ENCODE data around the gene LYRM2.

Gene LYRM2

DNA sequence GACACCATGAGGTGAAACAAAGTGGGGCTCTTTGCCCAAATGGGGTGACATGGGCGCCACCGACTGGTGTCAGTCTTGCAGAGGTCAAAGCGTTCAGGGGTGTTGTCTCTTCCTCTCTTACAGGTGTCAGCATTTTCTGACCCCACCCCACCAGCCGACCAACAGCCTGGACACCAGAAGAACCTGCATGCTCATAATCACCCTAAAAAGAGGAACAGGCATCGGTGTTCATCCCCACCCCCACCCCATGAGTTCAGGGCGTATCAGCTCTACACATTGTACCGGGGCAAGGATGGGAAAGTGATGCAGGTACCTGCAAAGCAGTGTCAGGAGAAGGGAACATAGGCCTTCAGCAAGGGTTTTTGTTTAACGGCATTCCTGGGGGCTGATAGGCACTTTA is 14.8 kb downstream of the LYRM2 start:
- no peak overlapping the region for H3K9ac ChIP-seq (ENCODE audit: insufficient read length, low read depth)
- no peak for DNase-seq (ENCODE audit: low read depth, low spot score)
- H3K4me1 ChIP-seq (ENCODE audit: insufficient read depth, insufficient read length), result no peaks in the 10 kb centered on the region
- no peak overlapping the region for H3K4me3 ChIP-seq (ENCODE audit: insufficient read length, low read depth)
- no peaks in the 10 kb centered on the region for H3K9me3 ChIP-seq (ENCODE audit: insufficient read depth, low read length)
- no peaks in the 10 kb centered on the region for H3K27me3 ChIP-seq (ENCODE audit: insufficient read depth, insufficient read length)
- no peak for TF ChIP-seq ZNF274 (IDR thresholded peaks at IDR 0.05; ENCODE audit: low read depth, low read length)
- no peak for TF ChIP-seq SUZ12 (IDR thresholded peaks at IDR 0.05; ENCODE audit: extremely low read depth, insufficient read depth, insufficient read length)
- TF ChIP-seq YY1 (IDR thresholded peaks at IDR 0.05; ENCODE audit: insufficient read depth, insufficient read length), result no peak
- H3K36me3 ChIP-seq (ENCODE audit: insufficient read depth, insufficient read length, low read length), result peaks cover 9% of the 10 kb centered on the region

DNA sequence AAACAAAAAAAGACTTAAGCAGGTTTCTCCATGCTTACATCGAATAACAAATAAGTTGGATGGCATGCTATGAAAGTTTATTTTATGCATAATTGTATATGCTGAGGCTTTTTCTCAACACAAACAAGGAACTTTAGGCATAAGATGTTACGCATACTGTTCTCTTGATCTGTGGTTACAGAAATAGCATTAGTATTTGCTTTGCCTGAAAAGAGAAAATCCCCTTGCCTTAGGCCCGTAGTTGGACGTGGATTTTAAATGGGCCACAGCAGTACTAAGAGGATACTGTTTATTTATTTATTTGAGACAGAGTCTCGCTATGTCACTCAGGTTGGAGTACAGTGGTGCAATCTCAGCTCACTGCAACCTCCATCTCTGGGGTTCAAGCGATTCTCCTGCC is 19.0 kb downstream of the LYRM2 start:
- Histone ChIP-seq H3K9ac (ENCODE audit: insufficient read length, low read depth) (no peak overlapping the region), H3K36me3 (ENCODE audit: insufficient read depth, insufficient read length, low read length) (no peaks in the 10 kb centered on the region), H3K27me3 (ENCODE audit: insufficient read depth, insufficient read length) (no peaks in the 10 kb centered on the region), H3K4me1 (ENCODE audit: insufficient read depth, insufficient read length) (no peaks in the 10 kb centered on the region), H3K9me3 (ENCODE audit: insufficient read depth, low read length) (no peaks in the 10 kb centered on the region), H3K4me3 (ENCODE audit: insufficient read length, low read depth) (no peak overlapping the region)
- no peak for TF ChIP-seq ZNF274 (IDR thresholded peaks at IDR 0.05; ENCODE audit: low read depth, low read length)
- no peak for TF ChIP-seq YY1 (IDR thresholded peaks at IDR 0.05; ENCODE audit: insufficient read depth, insufficient read length)
- no peak for TF ChIP-seq SUZ12 (IDR thresholded peaks at IDR 0.05; ENCODE audit: extremely low read depth, insufficient read depth, insufficient read length)
- DNase-seq (ENCODE audit: low read depth, low spot score), result no peak

DNA sequence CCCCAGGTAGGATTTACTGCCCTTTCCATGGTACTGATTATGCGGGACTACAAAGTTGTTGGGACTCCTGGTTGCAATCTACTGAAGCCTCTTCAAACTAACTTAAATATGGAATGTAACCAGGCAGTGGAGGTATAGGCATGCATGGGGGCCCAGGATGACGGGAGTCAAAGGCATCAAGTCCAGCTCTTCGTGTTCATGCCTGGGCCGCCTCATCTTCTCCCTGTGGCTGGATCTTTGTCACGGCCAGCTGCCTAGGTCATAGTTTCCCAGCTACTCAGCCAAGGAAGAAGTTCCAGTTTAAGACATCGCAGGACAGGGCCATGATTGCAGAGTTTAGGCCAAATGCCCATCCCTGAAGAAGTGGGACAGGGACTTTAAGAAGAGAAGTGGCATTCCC is 20.5 kb downstream of the LYRM2 start:
- H3K9ac ChIP-seq (ENCODE audit: insufficient read length, low read depth), result no peak overlapping the region
- no peak overlapping the region for H3K4me3 ChIP-seq (ENCODE audit: insufficient read length, low read depth)
- DNase-seq (ENCODE audit: low read depth, low spot score), result no peak
- no peaks in the 10 kb centered on the region for H3K4me1 ChIP-seq (ENCODE audit: insufficient read depth, insufficient read length)
- no peaks in the 10 kb centered on the region for H3K27me3 ChIP-seq (ENCODE audit: insufficient read depth, insufficient read length)
- TF ChIP-seq YY1 (IDR thresholded peaks at IDR 0.05; ENCODE audit: insufficient read depth, insufficient read length) (no peak), SUZ12 (IDR thresholded peaks at IDR 0.05; ENCODE audit: extremely low read depth, insufficient read depth, insufficient read length) (no peak), ZNF274 (IDR thresholded peaks at IDR 0.05; ENCODE audit: low read depth, low read length) (no peak)
- H3K9me3 ChIP-seq (ENCODE audit: insufficient read depth, low read length), result no peaks in the 10 kb centered on the region
- no peaks in the 10 kb centered on the region for H3K36me3 ChIP-seq (ENCODE audit: insufficient read depth, insufficient read length, low read length)

DNA sequence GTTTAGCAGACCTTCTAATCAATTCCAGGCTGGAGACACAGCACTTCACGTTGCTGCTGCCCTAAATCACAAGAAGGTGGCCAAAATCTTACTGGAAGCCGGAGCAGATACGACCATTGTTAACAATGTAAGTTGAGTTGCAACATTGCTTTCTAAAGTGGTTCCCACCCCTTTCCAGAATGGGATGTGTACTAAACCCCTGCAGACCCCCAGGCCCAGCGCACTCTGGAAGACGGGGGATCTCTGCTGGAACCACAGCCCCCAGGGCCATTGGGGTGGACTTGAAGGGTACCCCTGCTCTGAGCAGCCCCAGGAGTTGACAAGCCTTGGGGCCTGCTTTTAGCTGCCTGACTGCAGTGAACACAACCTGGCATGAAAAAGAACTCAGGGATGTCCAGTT is 22.0 kb downstream of the LYRM2 start:
- TF ChIP-seq ZNF274 (IDR thresholded peaks at IDR 0.05; ENCODE audit: low read depth, low read length), result no peak
- TF ChIP-seq SUZ12 (IDR thresholded peaks at IDR 0.05; ENCODE audit: extremely low read depth, insufficient read depth, insufficient read length), result no peak
- no peak for TF ChIP-seq YY1 (IDR thresholded peaks at IDR 0.05; ENCODE audit: insufficient read depth, insufficient read length)

DNA sequence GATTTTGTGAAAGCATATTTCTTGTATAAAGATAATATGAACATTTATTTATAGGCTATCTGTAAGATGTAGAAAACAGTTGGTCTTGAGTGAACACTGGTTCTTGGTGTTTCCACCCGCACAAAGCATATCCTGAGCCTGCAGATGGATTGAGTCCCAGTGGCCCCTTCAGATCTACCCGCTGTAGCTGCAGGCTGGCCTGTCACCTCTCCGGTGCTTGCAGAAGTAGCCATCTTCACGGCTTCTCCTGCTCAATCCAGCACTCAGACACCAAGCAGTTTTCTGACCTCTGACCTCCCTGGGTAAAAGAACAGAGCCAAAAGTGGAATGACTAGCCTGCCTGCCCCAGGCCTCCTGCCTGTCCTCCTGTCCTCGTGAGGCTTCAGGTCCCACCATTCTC is 22.7 kb downstream of the LYRM2 start:
- TF ChIP-seq SUZ12 (IDR thresholded peaks at IDR 0.05; ENCODE audit: extremely low read depth, insufficient read depth, insufficient read length), result no peak
- Histone ChIP-seq H3K4me1 (ENCODE audit: insufficient read depth, insufficient read length) (no peaks in the 10 kb centered on the region), H3K4me3 (ENCODE audit: insufficient read length, low read depth) (no peak overlapping the region), H3K9ac (ENCODE audit: insufficient read length, low read depth) (no peak overlapping the region), H3K36me3 (ENCODE audit: insufficient read depth, insufficient read length, low read length) (no peaks in the 10 kb centered on the region), H3K27me3 (ENCODE audit: insufficient read depth, insufficient read length) (no peaks in the 10 kb centered on the region), H3K9me3 (ENCODE audit: insufficient read depth, low read length) (no peaks in the 10 kb centered on the region)
- no peak for DNase-seq (ENCODE audit: low read depth, low spot score)

More for the DNA sequence above, 22.0 kb downstream of the LYRM2 start:
- no peak for DNase-seq (ENCODE audit: low read depth, low spot score)
- H3K9me3 ChIP-seq (ENCODE audit: insufficient read depth, low read length), result no peaks in the 10 kb centered on the region
- no peaks in the 10 kb centered on the region for H3K4me1 ChIP-seq (ENCODE audit: insufficient read depth, insufficient read length)
- no peak overlapping the region for H3K9ac ChIP-seq (ENCODE audit: insufficient read length, low read depth)
- no peaks in the 10 kb centered on the region for H3K36me3 ChIP-seq (ENCODE audit: insufficient read depth, insufficient read length, low read length)
- H3K4me3 ChIP-seq (ENCODE audit: insufficient read length, low read depth), result no peak overlapping the region
- no peaks in the 10 kb centered on the region for H3K27me3 ChIP-seq (ENCODE audit: insufficient read depth, insufficient read length)

DNA sequence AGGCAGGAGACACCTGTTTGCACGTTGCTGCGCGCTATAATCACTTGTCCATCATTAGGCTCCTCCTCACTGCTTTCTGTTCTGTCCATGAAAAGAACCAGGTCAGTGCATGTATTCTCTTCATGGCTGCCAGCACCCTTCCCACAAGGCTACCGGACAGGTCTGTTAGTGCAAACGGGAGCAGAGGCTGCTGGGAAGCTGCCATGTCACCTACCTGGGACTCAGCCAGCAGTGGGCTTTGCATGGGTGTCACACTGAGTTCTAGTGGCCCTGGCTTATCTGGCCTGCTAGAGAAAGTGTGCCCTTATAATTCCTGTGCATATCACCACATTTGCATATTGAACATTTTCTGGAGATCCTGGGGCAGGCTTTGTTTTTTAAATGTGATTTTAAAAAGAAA is 24.8 kb downstream of the LYRM2 start:
- Histone ChIP-seq H3K9ac (ENCODE audit: insufficient read length, low read depth) (no peak overlapping the region), H3K27me3 (ENCODE audit: insufficient read depth, insufficient read length) (no peaks in the 10 kb centered on the region), H3K4me1 (ENCODE audit: insufficient read depth, insufficient read length) (no peaks in the 10 kb centered on the region), H3K9me3 (ENCODE audit: insufficient read depth, low read length) (no peaks in the 10 kb centered on the region), H3K36me3 (ENCODE audit: insufficient read depth, insufficient read length, low read length) (no peaks in the 10 kb centered on the region), H3K4me3 (ENCODE audit: insufficient read length, low read depth) (no peak overlapping the region)
- TF ChIP-seq SUZ12 (IDR thresholded peaks at IDR 0.05; ENCODE audit: extremely low read depth, insufficient read depth, insufficient read length) (no peak), ZNF274 (IDR thresholded peaks at IDR 0.05; ENCODE audit: low read depth, low read length) (no peak), YY1 (IDR thresholded peaks at IDR 0.05; ENCODE audit: insufficient read depth, insufficient read length) (no peak)
- no peak for DNase-seq (ENCODE audit: low read depth, low spot score)

DNA sequence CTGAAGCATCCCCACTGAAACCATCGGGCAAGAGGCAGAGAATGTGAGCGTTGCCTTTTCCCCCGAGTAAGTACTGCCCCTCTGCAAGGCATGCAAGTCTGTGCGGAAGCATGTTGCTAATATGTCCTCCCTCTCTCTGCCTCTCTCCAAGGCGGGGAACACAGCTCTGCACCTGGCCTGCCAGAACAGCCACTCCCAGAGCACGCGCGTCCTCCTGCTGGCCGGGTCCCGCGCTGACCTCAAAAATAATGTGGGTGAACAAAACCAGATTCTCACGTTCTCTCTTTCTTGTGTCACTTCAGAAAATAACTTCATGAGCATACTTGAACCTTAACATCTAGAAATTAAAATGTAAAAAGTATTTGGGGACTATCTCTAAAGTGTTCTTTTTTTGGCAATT is 26.4 kb downstream of the LYRM2 start:
- Histone ChIP-seq H3K4me1 (ENCODE audit: insufficient read depth, insufficient read length) (no peaks in the 10 kb centered on the region), H3K9ac (ENCODE audit: insufficient read length, low read depth) (no peak overlapping the region), H3K36me3 (ENCODE audit: insufficient read depth, insufficient read length, low read length) (no peaks in the 10 kb centered on the region), H3K9me3 (ENCODE audit: insufficient read depth, low read length) (no peaks in the 10 kb centered on the region), H3K4me3 (ENCODE audit: insufficient read length, low read depth) (no peak overlapping the region), H3K27me3 (ENCODE audit: insufficient read depth, insufficient read length) (no peaks in the 10 kb centered on the region)
- no peak for TF ChIP-seq ZNF274 (IDR thresholded peaks at IDR 0.05; ENCODE audit: low read depth, low read length)
- no peak for TF ChIP-seq YY1 (IDR thresholded peaks at IDR 0.05; ENCODE audit: insufficient read depth, insufficient read length)
- TF ChIP-seq SUZ12 (IDR thresholded peaks at IDR 0.05; ENCODE audit: extremely low read depth, insufficient read depth, insufficient read length), result no peak
- no peak for DNase-seq (ENCODE audit: low read depth, low spot score)

DNA sequence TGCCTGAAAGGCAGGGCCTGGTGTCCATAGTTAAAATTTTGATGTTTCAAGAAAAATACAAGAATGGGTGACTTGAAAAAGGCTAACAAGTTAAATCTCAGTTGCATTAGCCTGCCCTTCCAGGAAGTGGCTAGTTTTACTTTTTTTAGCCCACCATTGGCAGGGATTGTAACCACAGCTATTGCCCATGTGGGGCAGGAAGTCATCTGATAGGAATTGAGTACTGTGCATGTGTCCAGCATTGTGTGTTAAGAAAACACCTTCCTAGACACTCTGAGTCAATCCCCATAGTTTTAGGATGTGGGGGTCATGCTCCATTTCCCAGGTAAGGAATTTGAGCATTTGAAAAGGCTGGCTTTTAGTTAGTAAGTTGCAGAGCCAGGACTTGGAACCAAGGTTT is 26.9 kb downstream of the LYRM2 start:
- TF ChIP-seq SUZ12 (IDR thresholded peaks at IDR 0.05; ENCODE audit: extremely low read depth, insufficient read depth, insufficient read length), result no peak
- no peak for TF ChIP-seq YY1 (IDR thresholded peaks at IDR 0.05; ENCODE audit: insufficient read depth, insufficient read length)
- TF ChIP-seq ZNF274 (IDR thresholded peaks at IDR 0.05; ENCODE audit: low read depth, low read length), result no peak
- H3K9ac ChIP-seq (ENCODE audit: insufficient read length, low read depth), result no peak overlapping the region
- no peaks in the 10 kb centered on the region for H3K4me1 ChIP-seq (ENCODE audit: insufficient read depth, insufficient read length)
- no peaks in the 10 kb centered on the region for H3K36me3 ChIP-seq (ENCODE audit: insufficient read depth, insufficient read length, low read length)
- H3K9me3 ChIP-seq (ENCODE audit: insufficient read depth, low read length), result no peaks in the 10 kb centered on the region
- DNase-seq (ENCODE audit: low read depth, low spot score), result no peak
- no peaks in the 10 kb centered on the region for H3K27me3 ChIP-seq (ENCODE audit: insufficient read depth, insufficient read length)
- H3K4me3 ChIP-seq (ENCODE audit: insufficient read length, low read depth), result no peak overlapping the region
